ENCODE data around the gene ASB1.

DNA sequence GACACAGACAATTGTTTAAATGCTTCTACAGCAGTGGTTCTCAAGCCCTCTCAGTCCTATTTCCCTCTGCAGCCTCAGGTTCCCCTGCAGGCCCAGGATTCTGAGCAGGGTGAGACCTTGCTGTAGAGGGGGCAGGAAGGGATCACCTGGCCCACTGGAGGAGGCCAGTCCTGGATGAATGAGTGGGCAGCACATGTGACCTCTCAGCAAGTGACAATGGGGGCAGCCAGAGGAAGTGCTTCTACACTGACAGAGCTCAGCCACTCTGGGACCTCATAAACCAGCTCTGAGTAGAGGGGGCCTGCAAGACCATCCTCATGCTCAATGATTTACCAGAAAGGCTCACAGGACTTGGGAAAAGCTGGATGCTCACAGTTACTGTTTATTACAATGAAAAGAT lies 63.2 kb downstream of the ASB1 start:
- TF ChIP-seq, protein P1, sequence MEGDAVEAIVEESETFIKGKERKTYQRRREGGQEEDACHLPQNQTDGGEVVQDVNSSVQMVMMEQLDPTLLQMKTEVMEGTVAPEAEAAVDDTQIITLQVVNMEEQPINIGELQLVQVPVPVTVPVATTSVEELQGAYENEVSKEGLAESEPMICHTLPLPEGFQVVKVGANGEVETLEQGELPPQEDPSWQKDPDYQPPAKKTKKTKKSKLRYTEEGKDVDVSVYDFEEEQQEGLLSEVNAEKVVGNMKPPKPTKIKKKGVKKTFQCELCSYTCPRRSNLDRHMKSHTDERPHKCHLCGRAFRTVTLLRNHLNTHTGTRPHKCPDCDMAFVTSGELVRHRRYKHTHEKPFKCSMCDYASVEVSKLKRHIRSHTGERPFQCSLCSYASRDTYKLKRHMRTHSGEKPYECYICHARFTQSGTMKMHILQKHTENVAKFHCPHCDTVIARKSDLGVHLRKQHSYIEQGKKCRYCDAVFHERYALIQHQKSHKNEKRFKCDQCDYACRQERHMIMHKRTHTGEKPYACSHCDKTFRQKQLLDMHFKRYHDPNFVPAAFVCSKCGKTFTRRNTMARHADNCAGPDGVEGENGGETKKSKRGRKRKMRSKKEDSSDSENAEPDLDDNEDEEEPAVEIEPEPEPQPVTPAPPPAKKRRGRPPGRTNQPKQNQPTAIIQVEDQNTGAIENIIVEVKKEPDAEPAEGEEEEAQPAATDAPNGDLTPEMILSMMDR (IDR thresholded peaks at IDR 0.05), result no peak
- no peak for TF ChIP-seq POLR2A (IDR thresholded peaks at IDR 0.05)

All from body of pancreas (tissue), 4 donors.